Mesodermal cell (in vitro differentiated cells): ENCODE data around the gene ADAMTS10.

ENCODE experiments used
- H3K27ac ChIP-seq: 2 replicates; pipeline ENCODE4 v1.7.0; 2013; ENCODE audit warnings: mild to moderate bottlenecking, low read depth, low read length, moderate library complexity; ENCODE audit not compliant: severe bottlenecking
- H3K36me3 ChIP-seq: 2 replicates; pipeline ENCODE4 v1.7.1; 2013; ENCODE audit warnings: mild to moderate bottlenecking, low read length, moderate library complexity; ENCODE audit not compliant: control insufficient read depth, insufficient read depth
- H3K4me1 ChIP-seq: one replicate; pipeline ENCODE4 v1.7.1; 2013; ENCODE audit warnings: mild to moderate bottlenecking, low read length; ENCODE audit not compliant: insufficient read depth, control insufficient read depth, poor library complexity, severe bottlenecking
- H3K4me3 ChIP-seq: 2 replicates; pipeline ENCODE4 v1.7.0; 2013; ENCODE audit warnings: low read length, control low read depth, mild to moderate bottlenecking; ENCODE audit not compliant: insufficient read depth, poor library complexity, severe bottlenecking; ENCODE audit errors: extremely low read depth
- H3K9me3 ChIP-seq: 2 replicates; pipeline ENCODE4 v1.7.1; 2013; ENCODE audit warnings: mild to moderate bottlenecking, low read length, moderate library complexity; ENCODE audit not compliant: control insufficient read depth
- WGBS, 2 experiments: methylation state at CpG; one replicate each; pipeline ENCODE4 v1.1.5; 2013; ENCODE audit warnings: missing lambda C conversion rate in 2 of 2; ENCODE audit not compliant: insufficient coverage in 2 of 2; 5-methylcytosine and 5-hydroxymethylcytosine counted together

The ADAMTS10 gene

DNA sequence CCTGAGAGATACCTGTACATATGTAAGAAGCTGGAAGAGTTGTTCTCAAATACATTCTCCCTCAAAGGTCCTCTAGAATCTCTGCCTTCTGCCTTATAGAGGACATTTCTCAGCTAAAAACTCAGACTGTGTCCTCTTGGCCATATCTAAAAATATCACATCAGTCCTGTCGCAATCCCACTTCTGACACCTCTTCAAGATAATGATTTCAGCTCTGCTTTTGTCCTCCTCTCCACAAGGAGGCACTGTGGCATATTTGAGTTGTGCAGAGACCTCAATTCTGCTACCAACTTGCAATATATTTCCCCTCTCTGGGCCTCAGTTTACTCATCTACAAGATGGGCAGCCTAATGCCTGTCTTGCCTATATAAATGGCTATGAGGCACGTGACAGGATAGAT, 16.6 kb downstream of the ADAMTS10 start:
- Histone ChIP-seq H3K27ac (no peak overlapping the region), H3K4me1 (peaks cover 2% of the 10 kb centered on the region), H3K9me3 (peaks cover 9% of the 10 kb centered on the region), H3K36me3 (peaks cover 44% of the 10 kb centered on the region), H3K4me3 (no peak overlapping the region)
- 89 to 100% methylated on average over 1 to 2 of the region's 2 CpGs for WGBS, 2 experiments

DNA sequence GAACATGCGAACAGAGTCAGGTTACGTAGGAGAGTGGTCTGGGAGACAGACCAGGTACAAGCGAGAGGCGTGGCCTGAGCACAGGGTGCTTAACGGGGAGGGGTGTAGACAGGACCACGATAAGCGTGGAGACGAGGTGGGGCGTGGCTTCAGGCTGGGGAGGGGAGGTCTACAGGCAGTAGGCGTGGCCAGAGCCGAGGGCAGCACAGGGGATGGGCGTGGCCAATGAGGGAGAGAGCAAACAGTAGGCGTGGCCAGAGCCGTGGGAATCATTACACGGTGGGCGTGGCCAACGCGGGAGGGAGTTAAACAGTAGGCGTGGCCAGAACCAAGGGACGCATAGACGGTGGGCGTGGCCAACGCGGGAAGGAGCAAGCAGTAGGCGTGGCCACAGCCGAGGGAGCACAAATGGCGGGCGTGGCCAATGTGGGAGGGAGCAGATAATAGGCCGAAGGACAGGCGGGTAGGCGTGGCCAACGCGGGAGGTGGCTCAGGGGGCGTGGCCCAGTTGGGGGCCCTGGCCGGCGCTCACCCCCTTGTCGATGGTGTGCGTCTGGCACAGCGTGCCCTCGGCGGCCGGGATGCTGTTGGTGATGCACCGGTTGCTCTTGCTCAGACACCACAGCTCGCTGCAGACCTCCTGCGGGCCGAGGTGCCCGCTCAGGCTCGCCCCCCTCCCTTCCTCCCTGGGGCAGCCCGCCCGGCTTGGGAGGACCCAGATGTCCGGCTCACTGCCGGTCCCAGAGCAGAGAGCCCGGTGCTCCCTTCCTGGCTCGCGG, 18.1 kb downstream of the ADAMTS10 start:
- Histone ChIP-seq H3K4me1 (peaks cover 2% of the 10 kb centered on the region), H3K36me3 (peaks cover 31% of the 10 kb centered on the region), H3K9me3 (peaks cover 9% of the 10 kb centered on the region), H3K4me3 (peak overlapping the region; percentile 33), H3K27ac (peak overlapping the region; percentile 62)
- 3 to 4% methylated on average over 52 to 53 of the region's 55 CpGs for WGBS, 2 experiments

DNA sequence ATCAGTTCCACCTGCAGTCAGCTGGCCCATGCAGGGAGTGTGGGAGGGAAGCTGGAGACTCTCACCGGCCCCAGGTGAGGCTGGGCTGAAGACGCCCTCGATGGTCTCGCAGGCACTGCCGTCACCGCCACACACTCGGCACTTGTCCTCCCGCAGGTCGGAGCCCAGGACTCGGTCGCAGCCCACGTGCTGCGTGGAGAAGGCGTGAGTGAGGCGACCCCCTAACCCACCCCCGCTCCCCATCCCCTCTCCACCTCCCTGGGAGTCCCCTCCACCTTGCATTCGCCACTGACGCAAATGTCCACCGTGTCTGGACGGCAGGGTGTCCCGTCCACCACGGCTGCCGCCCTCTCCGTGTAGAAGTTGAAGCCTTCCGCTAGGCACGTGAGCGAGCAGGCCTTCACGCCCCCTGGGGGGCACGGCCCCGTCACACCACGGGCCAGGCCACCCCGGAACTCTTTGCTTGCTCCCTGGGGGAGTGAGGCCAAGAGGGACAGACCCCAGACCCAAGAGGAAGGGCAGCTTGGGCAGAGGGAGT, 21.3 kb downstream of the ADAMTS10 start:
- H3K4me3 ChIP-seq = no peak overlapping the region
- H3K4me1 ChIP-seq = peaks cover 2% of the 10 kb centered on the region
- WGBS, 2 experiments = 91 to 97% methylated on average over 19 to 31 of the region's 32 CpGs
- H3K9me3 ChIP-seq = peaks cover 5% of the 10 kb centered on the region
- no peak overlapping the region for H3K27ac ChIP-seq
- H3K36me3 ChIP-seq = peaks cover 3% of the 10 kb centered on the region

DNA sequence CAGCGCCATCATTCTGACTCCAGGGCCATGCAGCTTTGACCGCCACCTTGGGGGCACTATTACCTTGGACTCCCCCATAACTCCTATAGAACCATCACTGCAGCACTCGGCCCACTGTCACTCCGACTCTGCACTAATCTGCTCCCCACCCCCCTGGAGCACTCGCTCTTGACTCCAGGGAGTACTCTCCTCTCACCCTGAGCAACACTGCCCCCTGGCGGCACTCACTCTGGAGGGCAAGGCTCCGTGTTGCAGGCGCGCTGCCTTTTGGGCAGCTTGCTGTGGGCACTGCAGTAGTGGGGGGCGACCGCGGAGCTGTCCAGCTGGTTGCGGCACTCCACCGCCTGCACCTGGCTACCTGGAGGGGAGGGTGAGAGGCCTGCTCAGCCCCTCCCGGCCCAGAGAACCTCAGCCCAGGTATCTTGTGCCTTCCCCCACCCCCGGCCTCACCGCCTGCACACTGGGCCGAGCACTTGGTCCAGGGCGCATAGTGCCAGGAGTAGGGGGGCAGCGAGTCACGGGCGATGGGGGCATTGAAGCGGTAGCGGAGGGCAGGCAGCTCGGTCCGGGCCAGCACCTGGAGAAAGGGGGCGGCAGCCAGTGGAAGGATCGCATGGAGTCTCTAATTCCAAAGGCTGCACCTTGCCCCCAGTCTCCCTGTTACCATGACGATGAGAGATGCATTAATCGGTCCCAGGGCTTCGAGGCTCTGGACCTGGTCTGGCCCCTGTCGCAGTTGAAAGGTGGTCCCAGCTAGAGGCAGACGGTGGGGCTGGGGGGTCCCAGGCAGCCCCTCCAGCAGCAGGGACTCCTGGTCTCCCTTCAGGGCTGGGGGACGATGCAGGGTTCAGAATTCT, 24.4 kb downstream of the ADAMTS10 start:
- Histone ChIP-seq H3K4me3 (no peak overlapping the region), H3K36me3 (no peaks in the 10 kb centered on the region)
- WGBS, 2 experiments = 72 to 82% methylated on average over 27 to 30 of the region's 34 CpGs

GRCh38 chr19:8584965-8585893, 25.3 kb downstream of the ADAMTS10 start:
- Histone ChIP-seq H3K27ac (no peak overlapping the region), H3K4me3 (no peak overlapping the region), H3K9me3 (no peaks in the 10 kb centered on the region), H3K4me1 (no peaks in the 10 kb centered on the region), H3K36me3 (no peaks in the 10 kb centered on the region)
- 96 to 98% methylated on average over 52 to 71 of the region's 71 CpGs for WGBS, 2 experiments

More for the DNA sequence above, 24.4 kb downstream of the ADAMTS10 start:
- Histone ChIP-seq H3K27ac (no peak overlapping the region), H3K9me3 (no peaks in the 10 kb centered on the region), H3K4me1 (no peaks in the 10 kb centered on the region)

- H3K36me3 ChIP-seq = no peaks in the 10 kb centered on the region
- H3K27ac ChIP-seq = no peak overlapping the region
- no peak overlapping the region for H3K4me3 ChIP-seq
- peaks cover 12% of the 10 kb centered on the region for H3K4me1 ChIP-seq
- WGBS, 2 experiments = 2% methylated on average over 17 to 19 of the region's 21 CpGs
- H3K9me3 ChIP-seq = no peaks in the 10 kb centered on the region
These were observed 29.7 kb downstream of the ADAMTS10 start for GRCh38 chr19:8580710-8581281.

DNA sequence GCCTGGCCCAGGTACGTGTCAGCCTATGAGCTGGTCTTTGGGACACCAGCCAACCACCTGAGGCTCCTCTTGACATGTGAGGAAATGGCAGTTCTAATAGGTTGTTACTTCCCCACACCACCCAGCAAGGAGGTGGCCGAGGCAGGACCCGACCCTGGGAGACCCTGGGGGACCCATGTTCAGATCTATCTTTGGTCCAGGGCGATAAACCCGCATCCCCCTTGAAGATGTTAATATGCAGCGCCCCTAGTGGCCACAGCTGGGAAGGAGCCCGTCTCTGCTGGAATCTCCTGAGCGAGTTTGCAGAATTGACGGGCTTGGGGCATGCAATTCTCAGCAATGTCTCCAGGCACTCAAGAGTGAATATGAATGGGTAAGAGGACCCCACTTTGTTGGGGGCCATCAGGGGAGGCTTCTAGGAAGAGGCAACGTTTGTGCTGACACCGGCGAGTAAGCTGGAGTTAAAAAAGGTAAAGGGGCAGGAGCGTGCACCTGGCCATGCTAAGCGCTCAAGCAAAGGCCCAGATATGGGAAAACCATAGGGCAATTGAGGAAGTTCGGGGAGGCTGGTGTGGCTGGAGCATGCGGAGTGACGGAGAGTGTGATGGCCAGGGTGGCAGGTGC, 31.8 kb downstream of the ADAMTS10 start:
- no peaks in the 10 kb centered on the region for H3K9me3 ChIP-seq
- H3K4me1 ChIP-seq = peaks cover 18% of the 10 kb centered on the region
- H3K4me3 ChIP-seq = no peak overlapping the region
- no peak overlapping the region for H3K27ac ChIP-seq
- no peaks in the 10 kb centered on the region for H3K36me3 ChIP-seq
- 39 to 41% methylated on average over 16 to 17 of the region's 17 CpGs for WGBS, 2 experiments

DNA sequence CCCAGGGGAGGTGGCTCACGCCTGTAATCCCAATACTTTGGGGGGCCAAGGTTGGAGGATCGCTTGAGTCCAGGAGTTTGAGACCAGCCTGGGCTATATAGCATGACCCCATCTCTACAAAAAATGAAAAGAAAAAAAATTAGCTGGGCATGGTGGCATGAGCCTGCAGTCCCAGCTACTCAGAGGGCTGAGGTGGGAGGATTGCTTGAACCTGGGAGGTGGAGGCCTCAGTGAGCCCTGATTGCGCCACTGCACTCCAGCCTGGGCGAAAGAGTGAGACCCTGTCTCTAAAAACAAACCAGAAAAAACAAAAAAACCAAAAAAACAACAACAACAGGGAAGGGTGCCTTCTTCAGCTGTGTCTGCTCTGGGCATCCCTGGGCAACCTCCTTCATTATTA, 32.8 kb downstream of the ADAMTS10 start:
- WGBS, 2 experiments = 100% methylated on average over 3 of the region's 4 CpGs; no CpG with 5 or more reads in 1 of the 2 experiments
- peaks cover 18% of the 10 kb centered on the region for H3K4me1 ChIP-seq
- H3K27ac ChIP-seq = no peak overlapping the region
- no peak overlapping the region for H3K4me3 ChIP-seq
- no peaks in the 10 kb centered on the region for H3K9me3 ChIP-seq
- no peaks in the 10 kb centered on the region for H3K36me3 ChIP-seq

- Histone ChIP-seq H3K4me3 (peak within 1 kb of the TSS; percentile 23), H3K27ac (no peak within 1 kb of the TSS), H3K36me3 (no peaks in the 10 kb centered on the region), H3K4me1 (peaks cover 18% of the 10 kb centered on the region), H3K9me3 (no peaks in the 10 kb centered on the region)
- no CpG with 5 or more reads among the region's 7 CpGs for WGBS, 2 experiments
These were observed 33.3 kb downstream of the ADAMTS10 start, which contains the start of gene MYO1F for GRCh38 chr19:8577247-8577646. Gene MYO1F (minus strand): TSS chr19:8577442. CDS start chr19:8577309, 133 bp downstream.
